ENCODE measurements around the gene ASCL3.
"Not testable (repeated sequence)": the region's sequence is repeated elsewhere in the genome, so short reads cannot be mapped to it uniquely, and the experiment has no call there.

ASCL3 gene

GRCh38 chr11:8947230-8947943, 4.6 kb upstream of the ASCL3 start:
- no peak for DNase-seq (ENCODE audit: low spot score)

GRCh38 chr11:8941341-8942103, 1.3 kb downstream of the ASCL3 start:
- no peak for DNase-seq (ENCODE audit: low spot score)

GRCh38 chr11:8937659-8938058, 5.2 kb downstream of the ASCL3 start:
- DNase-seq (ENCODE audit: low spot score): no peak

- no peak for DNase-seq (ENCODE audit: low spot score)
Observed at GRCh38 chr11:8937159-8937558, 5.7 kb downstream of the ASCL3 start.

- not testable (repeated sequence) for DNase-seq (ENCODE audit: low spot score)
Observed at GRCh38 chr11:8935789-8936188, 7.0 kb downstream of the ASCL3 start.

GRCh38 chr11:8934742-8935488, 7.9 kb downstream of the ASCL3 start:
- peak; percentile 55 for DNase-seq (ENCODE audit: low spot score)

- no peak for DNase-seq (ENCODE audit: low spot score)
Observed at GRCh38 chr11:8933931-8934330, 8.9 kb downstream of the ASCL3 start.

- no peak for DNase-seq (ENCODE audit: low spot score)
Observed at GRCh38 chr11:8932564-8933180, 10.1 kb downstream of the ASCL3 start, which contains the start of gene C11orf16. C11orf16 (minus strand) TSS chr11:8932947; CDS start chr11:8932308, 639 bp downstream.

- DNase-seq (ENCODE audit: low spot score): no peak
Observed at GRCh38 chr11:8930456-8931175, 12.2 kb downstream of the ASCL3 start.

GRCh38 chr11:8928981-8929615, 13.7 kb downstream of the ASCL3 start:
- no peak for DNase-seq (ENCODE audit: low spot score)

GRCh38 chr11:8928205-8928604, 14.6 kb downstream of the ASCL3 start:
- no peak for DNase-seq (ENCODE audit: low spot score)

- DNase-seq (ENCODE audit: low spot score): no peak
Observed at GRCh38 chr11:8927233-8927632, 15.6 kb downstream of the ASCL3 start.

GRCh38 chr11:8926236-8926635, 16.6 kb downstream of the ASCL3 start:
- no peak for DNase-seq (ENCODE audit: low spot score)

GRCh38 chr11:8925711-8926110, 17.1 kb downstream of the ASCL3 start:
- no peak for DNase-seq (ENCODE audit: low spot score)

GRCh38 chr11:8922691-8923090, 20.1 kb downstream of the ASCL3 start:
- DNase-seq (ENCODE audit: low spot score): no peak

GRCh38 chr11:8917157-8917825, 25.5 kb downstream of the ASCL3 start:
- DNase-seq (ENCODE audit: low spot score): peak; percentile 87

- no peak for DNase-seq (ENCODE audit: low spot score)
Observed at GRCh38 chr11:8914661-8915018, 28.2 kb downstream of the ASCL3 start.

GRCh38 chr11:8913961-8914660, 28.7 kb downstream of the ASCL3 start:
- peak; percentile 30 for DNase-seq (ENCODE audit: low spot score)

- peak; percentile 96 for DNase-seq (ENCODE audit: low spot score)
Observed at GRCh38 chr11:8911029-8911823, 31.6 kb downstream of the ASCL3 start, which contains the start of gene AKIP1. AKIP1 (plus strand) TSS chr11:8911189; CDS start chr11:8911450, 261 bp downstream.

All from AG08396 (cell line).